HG02759 (cell line): ENCODE results near the gene GPR173.

Experiments used
- ATAC-seq: cut with Tn5 transposase; IDR thresholded peaks from one replicate; pipeline ENCODE4 v1.9.1; 2021; ENCODE audit warnings: mild to moderate bottlenecking, moderate library complexity; ENCODE audit not compliant: unreplicated experiment

GPR173 gene

DNA sequence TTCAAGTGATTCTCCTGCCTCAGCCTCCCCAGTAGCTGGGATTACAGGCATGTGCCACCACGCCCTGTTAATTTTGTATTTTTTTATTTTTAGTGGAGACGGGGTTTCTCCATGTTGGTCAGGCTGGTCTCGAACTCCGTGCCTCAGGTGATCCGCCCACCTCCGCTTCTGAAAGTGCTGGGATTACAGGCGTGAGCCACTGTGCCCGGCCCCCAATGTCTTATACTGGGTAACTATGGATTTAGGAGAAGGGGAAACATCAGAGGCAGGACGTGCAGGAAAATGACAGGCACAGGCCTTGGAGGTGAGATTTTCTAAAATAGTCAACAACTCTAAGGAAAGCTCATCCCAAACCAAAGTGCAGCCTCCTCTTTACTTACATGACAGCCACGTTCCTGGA is 22.5 kb downstream of the GPR173 start:
- ATAC-seq, result no peak

DNA sequence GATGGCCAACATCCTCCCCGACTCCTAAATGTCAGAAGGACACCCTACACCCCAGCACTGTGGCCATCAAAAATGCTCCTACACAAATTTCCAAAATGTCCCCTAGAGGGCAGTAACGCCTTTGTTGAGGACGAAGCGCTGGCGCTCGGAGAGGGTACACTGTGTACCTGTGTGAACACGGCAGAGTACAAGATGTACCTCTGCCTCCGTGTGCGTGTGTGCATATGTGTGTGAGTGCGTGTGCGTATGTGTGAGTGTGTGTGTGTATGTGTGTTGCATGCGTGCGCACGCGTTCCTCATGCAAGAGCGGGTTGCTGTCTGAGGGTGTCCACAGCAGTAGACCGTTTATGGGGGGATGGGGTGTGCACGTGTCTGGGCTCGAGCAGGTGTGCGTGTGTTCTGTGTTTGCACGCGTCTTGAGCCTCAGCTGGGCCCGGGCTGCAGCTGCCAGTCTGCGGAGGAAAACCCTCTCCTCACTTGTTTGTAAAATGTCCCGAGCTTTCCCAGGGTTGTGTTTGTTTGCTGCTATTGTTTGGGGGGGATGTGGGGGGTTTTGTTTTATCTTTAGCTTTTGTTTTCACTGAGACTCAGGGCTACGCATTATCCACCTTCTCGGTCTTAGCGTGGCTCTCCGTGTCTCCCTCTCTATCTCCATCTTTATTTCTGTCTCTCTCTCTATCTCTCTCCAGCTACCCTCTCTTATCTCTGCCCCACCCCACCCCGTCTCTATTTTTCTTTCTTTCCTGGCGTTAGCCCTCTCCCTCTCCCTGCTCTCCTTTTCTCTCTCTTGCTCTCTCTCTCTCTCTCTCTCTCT is 23.2 kb downstream of the GPR173 start:
- ATAC-seq, result peak; percentile 84

DNA sequence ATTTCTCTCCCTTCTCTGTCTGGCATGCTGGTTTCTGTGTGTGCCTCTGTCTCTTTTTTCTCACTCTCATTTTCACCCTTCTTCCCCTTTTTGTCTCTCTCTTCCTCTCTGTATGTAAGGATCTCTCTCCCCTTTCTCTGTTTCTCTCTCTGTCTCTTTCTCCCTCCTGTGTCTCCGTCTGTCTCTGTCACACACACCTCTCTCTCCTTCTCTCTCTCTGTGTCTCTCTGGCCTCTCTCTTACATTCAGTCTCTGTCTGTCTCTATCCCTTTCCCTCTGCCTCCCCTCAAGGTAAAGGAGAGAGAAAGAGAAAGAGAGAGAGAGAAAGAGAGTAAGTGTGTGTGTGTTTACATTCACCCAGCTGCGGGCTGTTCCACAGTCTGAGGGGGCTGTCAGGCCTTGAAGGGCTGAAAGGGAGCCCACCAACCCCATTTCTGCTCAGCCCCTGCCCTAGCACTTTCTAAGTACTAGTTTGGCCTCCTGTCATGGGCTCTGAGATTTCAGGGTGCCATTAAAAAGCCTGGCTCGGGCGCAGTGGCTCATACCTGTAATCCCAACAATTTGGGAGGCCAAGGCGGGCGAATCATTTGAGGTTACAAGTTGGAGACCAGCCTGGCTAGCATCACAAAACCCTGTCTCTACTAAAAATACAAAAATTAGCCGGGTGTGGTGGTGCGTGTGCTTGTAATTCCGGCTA is 24.0 kb downstream of the GPR173 start:
- no peak for ATAC-seq

DNA sequence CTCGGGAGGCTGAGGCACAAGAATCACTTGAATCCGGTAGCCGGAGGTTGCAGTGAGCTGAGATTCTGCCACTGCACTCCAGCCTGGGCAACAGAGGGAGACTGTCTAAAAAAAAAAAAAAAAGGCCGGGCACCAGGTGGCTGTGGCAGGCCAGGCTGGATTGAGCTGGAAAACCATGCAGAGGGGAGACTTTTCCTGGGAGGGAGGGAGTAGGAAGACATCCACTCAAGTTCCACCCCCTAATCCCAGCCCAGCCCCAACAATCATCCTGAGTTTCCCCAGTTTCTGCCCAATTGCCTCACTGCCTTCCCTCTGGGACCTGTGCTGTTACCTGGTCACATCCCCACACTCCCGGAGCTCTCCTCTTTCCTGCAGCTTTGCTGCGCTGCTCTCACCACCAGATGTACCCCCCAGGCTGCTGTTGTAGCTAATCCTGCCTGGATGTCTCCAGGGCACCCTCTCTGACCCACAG is 24.6 kb downstream of the GPR173 start:
- no peak for ATAC-seq

DNA sequence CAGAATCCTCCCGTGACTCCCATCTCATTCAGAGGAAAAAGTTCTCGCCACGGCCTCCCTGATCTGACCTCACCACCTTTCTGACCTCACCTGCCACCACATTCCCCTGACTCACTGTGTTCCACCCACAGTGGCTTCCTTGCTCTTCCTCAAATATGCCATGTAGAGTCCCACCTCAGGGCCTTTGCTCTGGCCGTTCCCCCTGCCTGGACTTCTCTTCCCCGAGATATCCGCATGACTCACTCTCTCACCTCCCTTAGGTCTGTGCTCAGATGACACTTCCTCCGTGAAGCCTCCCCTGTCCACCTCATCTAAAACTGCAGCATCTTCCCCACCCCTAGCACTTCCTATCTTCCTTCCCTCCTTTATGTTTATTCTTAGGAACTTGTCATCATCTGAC is 26.4 kb downstream of the GPR173 start:
- ATAC-seq, result no peak

DNA sequence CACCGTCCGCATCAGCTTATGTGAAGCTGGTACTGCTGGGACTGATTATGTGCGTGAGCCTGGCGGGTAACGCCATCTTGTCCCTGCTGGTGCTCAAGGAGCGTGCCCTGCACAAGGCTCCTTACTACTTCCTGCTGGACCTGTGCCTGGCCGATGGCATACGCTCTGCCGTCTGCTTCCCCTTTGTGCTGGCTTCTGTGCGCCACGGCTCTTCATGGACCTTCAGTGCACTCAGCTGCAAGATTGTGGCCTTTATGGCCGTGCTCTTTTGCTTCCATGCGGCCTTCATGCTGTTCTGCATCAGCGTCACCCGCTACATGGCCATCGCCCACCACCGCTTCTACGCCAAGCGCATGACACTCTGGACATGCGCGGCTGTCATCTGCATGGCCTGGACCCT is 28.1 kb downstream of the GPR173 start:
- no peak for ATAC-seq

DNA sequence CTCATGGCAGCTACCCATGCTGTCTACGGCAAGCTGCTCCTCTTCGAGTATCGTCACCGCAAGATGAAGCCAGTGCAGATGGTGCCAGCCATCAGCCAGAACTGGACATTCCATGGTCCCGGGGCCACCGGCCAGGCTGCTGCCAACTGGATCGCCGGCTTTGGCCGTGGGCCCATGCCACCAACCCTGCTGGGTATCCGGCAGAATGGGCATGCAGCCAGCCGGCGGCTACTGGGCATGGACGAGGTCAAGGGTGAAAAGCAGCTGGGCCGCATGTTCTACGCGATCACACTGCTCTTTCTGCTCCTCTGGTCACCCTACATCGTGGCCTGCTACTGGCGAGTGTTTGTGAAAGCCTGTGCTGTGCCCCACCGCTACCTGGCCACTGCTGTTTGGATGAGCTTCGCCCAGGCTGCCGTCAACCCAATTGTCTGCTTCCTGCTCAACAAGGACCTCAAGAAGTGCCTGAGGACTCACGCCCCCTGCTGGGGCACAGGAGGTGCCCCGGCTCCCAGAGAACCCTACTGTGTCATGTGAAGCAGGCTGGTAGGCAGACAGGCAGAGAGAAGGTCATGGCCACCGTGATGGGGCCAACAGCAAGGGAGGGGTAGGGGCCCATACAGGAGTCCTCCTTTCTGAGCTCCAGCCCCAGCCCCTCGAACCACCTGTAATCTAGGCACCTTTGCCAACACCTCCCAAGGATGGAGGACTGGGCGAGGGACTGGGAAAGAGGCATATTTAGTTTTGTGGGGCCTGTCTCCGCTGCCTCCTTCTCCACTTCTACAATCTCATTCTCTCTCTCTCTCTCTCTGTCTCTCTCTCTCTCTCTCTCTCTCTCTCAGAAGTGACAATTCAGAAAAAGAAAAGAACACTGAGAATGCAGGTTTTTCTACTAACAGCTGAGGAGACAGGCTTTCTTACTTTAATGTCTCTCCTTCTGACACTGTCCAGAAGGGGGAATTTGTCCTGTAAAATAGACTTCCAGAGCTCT is 28.9 kb downstream of the GPR173 start:
- ATAC-seq, result no peak

DNA sequence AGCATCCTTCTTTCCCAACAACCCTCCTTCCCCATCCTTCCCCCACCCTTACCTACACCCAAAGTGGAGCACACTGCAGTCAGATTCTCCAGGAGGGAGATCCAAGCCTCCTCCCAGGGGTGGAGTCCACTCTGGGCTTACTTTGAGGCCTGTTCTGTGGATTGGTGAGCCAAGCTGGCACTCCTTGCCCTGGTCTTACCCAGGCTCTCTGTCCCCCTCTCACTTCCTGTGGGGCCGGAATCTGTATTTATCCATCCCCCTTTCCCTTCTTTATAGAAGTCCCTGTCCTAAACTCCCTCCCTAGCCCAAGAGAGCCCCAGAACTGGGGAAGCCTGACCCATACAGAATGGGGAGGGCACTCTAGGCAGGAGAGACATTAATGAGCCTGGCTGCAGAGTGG is 30.4 kb downstream of the GPR173 start:
- ATAC-seq, result no peak

DNA sequence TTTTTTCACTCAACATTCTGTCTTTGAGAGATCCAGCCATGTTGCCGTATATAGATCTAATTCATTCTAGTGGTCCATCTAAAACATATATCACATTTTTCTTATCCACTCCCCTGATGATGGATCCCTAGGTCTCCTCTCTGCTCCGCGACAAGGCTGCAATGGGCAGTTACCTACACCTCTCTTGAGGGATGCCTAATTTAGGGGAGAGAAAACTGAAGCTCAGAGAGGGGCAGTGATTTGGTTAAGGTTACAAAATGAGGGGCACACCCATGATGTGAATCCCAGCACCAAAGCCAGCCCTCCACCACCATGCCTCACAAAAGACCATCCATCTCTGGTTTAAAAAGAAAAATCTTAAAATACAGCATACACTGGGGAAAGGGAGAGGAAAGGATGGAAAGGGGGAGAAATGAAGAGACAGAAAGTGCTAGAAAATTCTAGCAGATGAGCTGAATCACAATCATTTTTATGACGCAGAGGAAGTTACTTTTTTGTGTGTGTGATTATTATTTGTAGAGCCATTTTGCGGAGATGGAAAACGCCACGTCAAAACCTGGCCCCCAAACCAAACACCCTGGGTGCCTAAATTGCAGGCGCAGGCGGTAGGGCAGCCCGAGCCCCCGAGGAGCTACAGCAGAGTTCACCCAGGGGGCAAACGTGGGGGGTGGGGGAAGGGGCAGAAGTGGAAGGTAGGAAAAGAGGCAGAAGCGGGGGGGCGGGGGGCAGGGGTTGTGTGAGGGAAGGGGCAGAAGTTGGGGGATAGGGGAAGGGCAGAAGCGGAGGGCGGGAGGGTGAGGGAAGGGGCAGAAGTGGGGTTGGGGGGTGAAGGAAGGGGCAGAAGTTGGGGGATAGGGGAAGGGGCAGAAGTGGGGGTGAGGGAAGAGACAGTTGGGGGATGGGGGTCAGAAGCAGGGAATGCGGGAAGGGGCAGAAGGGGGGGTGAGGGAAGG is 32.3 kb downstream of the GPR173 start:
- ATAC-seq, result no peak

DNA sequence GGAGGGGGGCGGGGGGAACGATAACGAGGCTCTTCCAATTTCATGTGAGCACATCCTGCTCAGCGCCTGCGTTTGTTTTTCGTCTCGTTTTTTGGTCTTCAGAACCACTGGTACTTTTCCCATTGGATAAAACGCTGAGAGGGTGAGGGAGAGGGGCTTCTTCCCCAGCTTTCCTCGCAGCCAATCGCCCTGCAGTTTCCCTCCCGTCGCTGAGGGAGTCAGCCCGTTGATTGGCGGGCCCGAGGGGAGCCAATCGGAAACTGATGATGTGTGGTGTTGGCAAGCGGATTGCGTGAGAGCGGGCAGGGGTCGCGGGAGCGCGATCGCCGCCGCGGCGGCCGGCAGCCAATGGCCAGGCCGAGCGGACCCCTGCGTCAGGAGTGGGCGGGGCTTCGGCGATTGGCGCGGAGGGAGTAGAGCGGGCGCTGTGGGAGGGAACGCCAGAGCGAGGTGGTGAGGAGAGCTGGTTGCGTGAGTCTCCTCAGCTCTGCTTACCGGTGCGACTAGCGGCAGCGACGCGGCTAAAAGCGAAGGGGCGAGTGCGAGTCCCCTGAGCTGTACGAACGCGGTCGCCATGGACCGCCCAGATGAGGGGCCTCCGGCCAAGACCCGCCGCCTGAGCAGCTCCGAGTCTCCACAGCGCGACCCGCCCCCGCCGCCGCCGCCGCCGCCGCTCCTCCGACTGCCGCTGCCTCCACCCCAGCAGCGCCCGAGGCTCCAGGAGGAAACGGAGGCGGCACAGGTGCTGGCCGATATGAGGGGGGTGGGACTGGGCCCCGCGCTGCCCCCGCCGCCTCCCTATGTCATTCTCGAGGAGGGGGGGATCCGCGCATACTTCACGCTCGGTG is 33.6 kb downstream of the GPR173 start, which contains the start of gene TSPYL2:
TSPYL2 (plus strand) TSS at position 443 of the 848 bp plus-strand sequence; CDS start at position 575, 132 bp downstream.
- ATAC-seq, result peak; percentile 95

DNA sequence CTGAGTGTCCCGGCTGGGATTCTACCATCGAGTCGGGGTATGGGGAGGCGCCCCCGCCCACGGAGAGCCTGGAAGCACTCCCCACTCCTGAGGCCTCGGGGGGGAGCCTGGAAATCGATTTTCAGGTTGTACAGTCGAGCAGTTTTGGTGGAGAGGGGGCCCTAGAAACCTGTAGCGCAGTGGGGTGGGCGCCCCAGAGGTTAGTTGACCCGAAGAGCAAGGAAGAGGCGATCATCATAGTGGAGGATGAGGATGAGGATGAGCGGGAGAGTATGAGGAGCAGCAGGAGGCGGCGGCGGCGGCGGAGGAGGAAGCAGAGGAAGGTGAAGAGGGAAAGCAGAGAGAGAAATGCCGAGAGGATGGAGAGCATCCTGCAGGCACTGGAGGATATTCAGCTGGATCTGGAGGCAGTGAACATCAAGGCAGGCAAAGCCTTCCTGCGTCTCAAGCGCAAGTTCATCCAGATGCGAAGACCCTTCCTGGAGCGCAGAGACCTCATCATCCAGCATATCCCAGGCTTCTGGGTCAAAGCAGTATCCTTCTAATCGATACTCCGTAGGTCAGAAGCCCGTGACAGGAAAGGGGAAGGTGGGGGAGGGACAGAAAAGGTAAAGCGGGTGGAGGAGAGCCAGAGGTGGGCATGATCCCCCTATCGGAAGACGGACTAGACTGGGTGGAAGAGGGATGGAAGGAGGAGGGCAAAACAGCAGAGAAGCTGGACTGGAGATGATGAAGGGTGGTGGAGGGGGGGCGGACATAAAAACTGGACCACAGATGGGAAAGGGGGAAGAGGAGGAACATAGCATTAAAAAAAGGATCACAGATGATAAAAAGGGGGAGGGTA is 34.4 kb downstream of the GPR173 start:
- ATAC-seq, result no peak

DNA sequence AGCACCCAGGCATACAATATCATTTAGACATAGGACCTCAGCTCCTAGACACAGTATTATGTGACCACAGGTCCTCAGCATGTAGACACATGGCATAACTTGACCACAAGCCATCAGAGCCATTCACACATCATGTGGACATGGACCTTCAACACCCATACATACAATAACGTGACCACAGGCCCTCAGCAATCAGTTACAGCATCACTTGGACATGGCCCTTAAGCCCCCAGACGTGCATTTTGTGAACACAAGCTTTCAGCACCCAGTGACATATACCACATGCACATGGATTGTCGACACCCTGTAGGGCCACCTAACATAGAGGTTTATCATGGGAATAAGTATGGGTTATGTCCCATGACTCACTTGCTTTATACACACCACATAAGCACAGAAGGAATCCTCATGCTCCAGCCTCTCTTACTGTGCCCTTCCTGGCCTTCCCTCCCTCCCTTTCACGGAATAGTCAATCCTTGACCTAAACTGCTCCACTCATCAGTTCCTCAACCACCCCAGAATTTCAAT is 35.5 kb downstream of the GPR173 start:
- ATAC-seq, result no peak

DNA sequence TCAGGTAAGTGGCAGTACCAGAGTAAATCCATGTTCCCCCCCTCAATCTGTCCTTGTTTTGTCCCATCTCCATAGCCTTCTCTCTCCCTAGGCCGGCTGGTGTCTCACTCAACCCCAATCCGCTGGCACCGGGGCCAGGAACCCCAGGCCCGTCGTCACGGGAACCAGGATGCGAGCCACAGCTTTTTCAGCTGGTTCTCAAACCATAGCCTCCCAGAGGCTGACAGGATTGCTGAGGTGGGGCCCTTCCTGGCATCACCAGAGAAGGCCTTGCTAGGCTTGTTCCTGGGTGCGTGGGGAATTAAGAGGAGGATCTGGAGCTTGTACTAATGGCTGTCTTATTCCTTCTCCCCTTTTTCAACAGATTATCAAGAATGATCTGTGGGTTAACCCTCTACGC is 36.3 kb downstream of the GPR173 start:
- no peak for ATAC-seq

DNA sequence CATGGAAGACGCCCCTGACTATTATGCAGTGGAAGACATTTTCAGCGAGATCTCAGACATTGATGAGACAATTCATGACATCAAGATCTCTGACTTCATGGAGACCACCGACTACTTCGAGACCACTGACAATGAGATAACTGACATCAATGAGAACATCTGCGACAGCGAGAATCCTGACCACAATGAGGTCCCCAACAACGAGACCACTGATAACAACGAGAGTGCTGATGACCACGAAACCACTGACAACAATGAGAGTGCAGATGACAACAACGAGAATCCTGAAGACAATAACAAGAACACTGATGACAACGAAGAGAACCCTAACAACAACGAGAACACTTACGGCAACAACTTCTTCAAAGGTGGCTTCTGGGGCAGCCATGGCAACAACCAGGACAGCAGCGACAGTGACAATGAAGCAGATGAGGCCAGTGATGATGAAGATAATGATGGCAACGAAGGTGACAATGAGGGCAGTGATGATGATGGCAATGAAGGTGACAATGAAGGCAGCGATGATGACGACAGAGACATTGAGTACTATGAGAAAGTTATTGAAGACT is 37.2 kb downstream of the GPR173 start:
- ATAC-seq, result no peak

DNA sequence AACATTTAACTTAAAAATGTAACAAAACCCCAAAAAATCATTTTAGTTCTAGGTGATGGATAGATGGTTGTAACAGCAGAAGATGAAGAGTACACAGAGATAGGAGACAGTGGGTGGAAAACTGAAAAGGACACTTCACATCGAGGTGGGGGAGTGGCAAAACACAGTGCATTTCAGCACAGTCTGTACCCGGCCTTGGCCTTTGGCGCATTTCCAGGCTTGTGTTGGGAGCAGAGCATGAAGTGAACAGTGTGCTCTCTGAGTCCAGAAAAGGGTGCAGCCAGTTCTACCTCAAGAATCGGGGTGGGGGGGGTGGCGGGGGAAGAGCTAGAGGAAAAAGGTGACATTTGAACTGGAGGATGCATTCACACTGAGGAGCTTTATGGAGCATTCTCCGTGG is 37.9 kb downstream of the GPR173 start:
- no peak for ATAC-seq

DNA sequence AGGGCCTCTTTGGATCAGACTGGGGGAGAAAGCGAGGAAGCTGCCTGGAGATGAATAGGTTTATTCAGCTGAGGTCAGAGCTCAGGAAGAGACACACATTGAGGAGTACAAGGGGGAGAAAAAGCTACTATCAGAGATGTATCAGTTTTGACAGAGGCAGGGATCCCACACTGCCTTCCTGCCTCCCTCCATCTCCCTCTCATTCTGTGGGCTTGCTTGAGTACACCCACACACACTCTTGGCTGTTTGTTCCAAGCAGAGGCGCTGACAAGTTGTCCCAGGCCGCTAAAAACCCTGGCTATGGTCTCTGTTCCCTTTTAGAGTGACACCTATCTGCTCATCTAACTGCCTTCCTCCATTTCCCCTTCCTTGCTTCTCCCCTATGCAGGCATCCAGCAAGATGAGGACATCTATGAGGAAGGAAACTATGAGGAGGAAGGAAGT is 38.8 kb downstream of the GPR173 start:
- no peak for ATAC-seq
